SK-N-SH (cell line): ENCODE results near the gene FRMD4B.

Experiments used
- EP300 ChIP-seq, 2 experiments: IDR thresholded peaks; 2 replicates each; pipeline versions ENCODE4 v1.4.0 to v1.6.1; 2012; ENCODE audit warnings: borderline replicate concordance in 1 of 2, low read depth in 1 of 2, low read length in 1 of 2
- MXI1 ChIP-seq: IDR thresholded peaks from 2 replicates; pipeline ENCODE4 v1.6.1; 2012; ENCODE audit warnings: mild to moderate bottlenecking, low read depth, low read length, improper control_type of control experiment
- POLR2AphosphoS5 ChIP-seq: IDR thresholded peaks from 2 replicates; pipeline ENCODE4 v1.6.1; 2012; ENCODE audit warnings: low read depth, low read length
- RCOR1 ChIP-seq: fragments of 150-350 bp; IDR thresholded peaks from 2 replicates; pipeline ENCODE4 v1.6.1; 2017; ENCODE audit warnings: antibody characterized with exemption, low read length
- RXRA ChIP-seq: IDR thresholded peaks from 2 replicates; pipeline ENCODE4 v1.4.0; 2012; ENCODE audit warnings: low read depth, mild to moderate bottlenecking, borderline replicate concordance
- TF ChIP-seq, protein P1 (sequence below): IDR thresholded peaks from 2 replicates; pipeline ENCODE4 v1.4.0; 2012; ENCODE audit warnings: low read depth

DNA sequence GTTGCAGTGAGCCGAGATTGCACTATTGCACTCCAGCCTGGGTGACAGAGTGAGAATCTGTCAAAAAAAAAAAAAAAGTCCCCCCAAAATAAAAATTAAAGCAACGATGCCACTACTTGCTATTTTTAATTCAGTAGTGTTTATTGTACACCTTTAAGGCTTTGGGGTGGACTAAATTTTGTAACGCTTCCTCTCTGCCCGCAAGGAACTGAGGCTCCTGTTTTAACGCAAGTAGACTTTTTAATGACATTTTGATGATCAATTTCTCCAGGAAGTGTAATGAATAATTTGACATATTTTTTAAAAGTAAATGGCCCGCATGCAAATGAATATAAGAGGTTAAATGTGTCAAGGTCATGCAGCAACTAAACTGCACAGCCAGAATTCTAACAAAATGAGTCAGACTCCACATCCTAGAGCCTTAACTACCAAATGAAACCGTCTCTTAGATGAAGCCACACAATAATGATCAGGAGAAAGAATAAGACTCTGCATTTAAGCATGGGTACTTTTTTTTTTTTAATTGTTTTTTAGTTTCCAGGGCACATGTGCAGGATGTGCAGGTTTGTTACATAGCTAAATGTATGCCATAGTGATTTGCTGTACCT, 166.7 kb downstream of the FRMD4B start:
- TF ChIP-seq POLR2AphosphoS5 (no peak), RCOR1 (no peak), MXI1 (no peak), EP300 (IDR thresholded peaks at IDR 0.05; ENCODE audit: borderline replicate concordance in 1 of 2, low read depth in 1 of 2, low read length in 1 of 2) (no peak), RXRA (no peak)
- TF ChIP-seq, protein P1, sequence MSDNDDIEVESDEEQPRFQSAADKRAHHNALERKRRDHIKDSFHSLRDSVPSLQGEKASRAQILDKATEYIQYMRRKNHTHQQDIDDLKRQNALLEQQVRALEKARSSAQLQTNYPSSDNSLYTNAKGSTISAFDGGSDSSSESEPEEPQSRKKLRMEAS, result no peak
